GM20000 (cell line): ENCODE measurements around the gene VASP.

Experiments
- DNase-seq: peaks from one replicate; pipeline ENCODE4 v3.0.0; 2012; ENCODE audit warnings: low spot score
- TF ChIP-seq, protein P1 (sequence below): IDR thresholded peaks from 2 replicates; pipeline ENCODE4 v1.5.1; 2012; ENCODE audit warnings: mild to moderate bottlenecking, control low read depth; ENCODE audit errors: extremely low read depth, missing control alignments

VASP gene

DNA sequence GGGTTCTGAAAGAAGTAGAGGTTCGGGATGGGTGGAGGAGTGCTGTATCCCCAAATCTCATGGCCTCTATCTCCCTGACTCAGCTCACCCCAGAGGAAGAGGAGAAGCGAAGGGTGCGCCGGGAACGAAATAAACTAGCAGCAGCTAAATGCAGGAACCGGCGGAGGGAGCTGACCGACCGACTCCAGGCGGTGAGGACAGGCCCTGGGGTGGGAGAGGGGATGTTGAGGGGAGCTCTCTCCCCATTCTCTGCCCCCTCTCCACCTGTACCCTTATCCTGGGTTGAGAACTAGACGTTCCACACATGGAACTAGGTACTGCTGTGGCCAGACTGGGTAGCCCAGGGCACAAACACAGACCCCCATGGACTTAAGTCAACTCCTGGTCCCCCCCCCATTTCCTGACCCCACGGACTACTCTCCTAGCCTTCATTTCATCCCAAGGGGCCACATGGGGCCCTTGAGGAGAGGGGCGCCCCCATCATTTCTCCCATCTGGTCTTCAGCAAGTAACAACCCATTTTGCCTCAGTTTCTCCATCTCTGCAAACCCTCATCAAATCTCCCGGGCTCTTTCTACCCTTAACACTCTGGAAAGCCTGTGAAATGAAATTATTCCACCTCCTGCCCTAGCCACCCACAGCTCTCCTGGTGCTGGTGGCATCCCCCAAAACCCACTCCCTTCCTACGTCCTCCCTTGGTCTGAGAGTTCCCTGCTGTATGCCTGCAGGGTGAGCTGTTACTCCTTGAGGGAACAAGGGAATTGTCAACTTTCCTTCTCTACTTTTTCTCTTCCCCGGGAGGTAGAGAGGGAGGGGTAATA is 36.0 kb upstream of the VASP start:
- DNase-seq = no peak
- TF ChIP-seq, protein P1, sequence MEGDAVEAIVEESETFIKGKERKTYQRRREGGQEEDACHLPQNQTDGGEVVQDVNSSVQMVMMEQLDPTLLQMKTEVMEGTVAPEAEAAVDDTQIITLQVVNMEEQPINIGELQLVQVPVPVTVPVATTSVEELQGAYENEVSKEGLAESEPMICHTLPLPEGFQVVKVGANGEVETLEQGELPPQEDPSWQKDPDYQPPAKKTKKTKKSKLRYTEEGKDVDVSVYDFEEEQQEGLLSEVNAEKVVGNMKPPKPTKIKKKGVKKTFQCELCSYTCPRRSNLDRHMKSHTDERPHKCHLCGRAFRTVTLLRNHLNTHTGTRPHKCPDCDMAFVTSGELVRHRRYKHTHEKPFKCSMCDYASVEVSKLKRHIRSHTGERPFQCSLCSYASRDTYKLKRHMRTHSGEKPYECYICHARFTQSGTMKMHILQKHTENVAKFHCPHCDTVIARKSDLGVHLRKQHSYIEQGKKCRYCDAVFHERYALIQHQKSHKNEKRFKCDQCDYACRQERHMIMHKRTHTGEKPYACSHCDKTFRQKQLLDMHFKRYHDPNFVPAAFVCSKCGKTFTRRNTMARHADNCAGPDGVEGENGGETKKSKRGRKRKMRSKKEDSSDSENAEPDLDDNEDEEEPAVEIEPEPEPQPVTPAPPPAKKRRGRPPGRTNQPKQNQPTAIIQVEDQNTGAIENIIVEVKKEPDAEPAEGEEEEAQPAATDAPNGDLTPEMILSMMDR = no peak

DNA sequence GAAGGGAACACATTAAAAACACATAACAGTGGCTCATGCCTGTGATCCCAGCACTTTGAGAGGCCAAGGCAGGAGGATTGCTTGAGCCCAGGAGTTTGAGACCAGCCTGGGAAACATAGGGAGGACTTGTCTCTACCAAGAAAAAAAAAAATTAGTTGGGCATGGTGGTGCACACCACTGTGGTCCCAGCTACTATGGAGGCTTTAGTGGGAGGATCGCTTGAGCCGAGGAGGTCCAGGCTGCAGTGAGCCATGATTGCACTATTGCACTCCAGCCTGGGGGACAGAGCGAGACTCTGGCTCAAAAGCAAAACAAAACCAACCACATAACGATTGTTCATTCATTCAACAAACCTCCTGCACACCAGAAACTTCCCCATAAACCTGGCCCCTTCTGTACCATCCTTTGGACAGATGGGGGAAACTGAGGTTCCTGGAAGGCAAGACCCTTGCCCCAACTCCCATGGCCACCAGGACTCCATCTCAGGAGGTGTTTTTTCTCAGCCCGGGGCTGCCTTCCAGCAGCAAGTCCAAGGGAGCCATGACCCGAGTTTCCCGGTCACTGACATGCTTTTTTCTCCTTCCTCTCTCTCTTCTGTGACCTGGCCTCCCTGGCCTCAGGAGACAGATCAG is 35.2 kb upstream of the VASP start:
- TF ChIP-seq, protein P1 = no peak
- DNase-seq = no peak

DNA sequence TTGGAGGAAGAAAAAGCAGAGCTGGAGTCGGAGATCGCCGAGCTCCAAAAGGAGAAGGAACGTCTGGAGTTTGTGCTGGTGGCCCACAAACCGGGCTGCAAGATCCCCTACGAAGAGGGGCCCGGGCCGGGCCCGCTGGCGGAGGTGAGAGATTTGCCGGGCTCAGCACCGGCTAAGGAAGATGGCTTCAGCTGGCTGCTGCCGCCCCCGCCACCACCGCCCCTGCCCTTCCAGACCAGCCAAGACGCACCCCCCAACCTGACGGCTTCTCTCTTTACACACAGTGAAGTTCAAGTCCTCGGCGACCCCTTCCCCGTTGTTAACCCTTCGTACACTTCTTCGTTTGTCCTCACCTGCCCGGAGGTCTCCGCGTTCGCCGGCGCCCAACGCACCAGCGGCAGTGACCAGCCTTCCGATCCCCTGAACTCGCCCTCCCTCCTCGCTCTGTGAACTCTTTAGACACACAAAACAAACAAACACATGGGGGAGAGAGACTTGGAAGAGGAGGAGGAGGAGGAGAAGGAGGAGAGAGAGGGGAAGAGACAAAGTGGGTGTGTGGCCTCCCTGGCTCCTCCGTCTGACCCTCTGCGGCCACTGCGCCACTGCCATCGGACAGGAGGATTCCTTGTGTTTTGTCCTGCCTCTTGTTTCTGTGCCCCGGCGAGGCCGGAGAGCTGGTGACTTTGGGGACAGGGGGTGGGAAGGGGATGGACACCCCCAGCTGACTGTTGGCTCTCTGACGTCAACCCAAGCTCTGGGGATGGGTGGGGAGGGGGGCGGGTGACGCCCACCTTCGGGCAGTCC is 34.5 kb upstream of the VASP start:
- TF ChIP-seq, protein P1 = no peak
- DNase-seq = no peak

DNA sequence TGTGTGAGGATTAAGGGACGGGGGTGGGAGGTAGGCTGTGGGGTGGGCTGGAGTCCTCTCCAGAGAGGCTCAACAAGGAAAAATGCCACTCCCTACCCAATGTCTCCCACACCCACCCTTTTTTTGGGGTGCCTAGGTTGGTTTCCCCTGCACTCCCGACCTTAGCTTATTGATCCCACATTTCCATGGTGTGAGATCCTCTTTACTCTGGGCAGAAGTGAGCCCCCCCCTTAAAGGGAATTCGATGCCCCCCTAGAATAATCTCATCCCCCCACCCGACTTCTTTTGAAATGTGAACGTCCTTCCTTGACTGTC is 34.0 kb upstream of the VASP start:
- no peak for DNase-seq
- TF ChIP-seq, protein P1 = no peak

DNA sequence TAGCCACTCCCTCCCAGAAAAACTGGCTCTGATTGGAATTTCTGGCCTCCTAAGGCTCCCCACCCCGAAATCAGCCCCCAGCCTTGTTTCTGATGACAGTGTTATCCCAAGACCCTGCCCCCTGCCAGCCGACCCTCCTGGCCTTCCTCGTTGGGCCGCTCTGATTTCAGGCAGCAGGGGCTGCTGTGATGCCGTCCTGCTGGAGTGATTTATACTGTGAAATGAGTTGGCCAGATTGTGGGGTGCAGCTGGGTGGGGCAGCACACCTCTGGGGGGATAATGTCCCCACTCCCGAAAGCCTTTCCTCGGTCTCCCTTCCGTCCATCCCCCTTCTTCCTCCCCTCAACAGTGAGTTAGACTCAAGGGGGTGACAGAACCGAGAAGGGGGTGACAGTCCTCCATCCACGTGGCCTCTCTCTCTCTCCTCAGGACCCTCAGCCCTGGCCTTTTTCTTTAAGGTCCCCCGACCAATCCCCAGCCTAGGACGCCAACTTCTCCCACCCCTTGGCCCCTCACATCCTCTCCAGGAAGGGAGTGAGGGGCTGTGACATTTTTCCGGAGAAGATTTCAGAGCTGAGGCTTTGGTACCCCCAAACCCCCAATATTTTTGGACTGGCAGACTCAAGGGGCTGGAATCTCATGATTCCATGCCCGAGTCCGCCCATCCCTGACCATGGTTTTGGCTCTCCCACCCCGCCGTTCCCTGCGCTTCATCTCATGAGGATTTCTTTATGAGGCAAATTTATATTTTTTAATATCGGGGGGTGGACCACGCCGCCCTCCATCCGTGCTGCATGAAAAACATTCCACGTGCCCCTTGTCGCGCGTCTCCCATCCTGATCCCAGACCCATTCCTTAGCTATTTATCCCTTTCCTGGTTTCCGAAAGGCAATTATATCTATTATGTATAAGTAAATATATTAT is 33.3 kb upstream of the VASP start:
- no peak for DNase-seq
- TF ChIP-seq, protein P1 = no peak

DNA sequence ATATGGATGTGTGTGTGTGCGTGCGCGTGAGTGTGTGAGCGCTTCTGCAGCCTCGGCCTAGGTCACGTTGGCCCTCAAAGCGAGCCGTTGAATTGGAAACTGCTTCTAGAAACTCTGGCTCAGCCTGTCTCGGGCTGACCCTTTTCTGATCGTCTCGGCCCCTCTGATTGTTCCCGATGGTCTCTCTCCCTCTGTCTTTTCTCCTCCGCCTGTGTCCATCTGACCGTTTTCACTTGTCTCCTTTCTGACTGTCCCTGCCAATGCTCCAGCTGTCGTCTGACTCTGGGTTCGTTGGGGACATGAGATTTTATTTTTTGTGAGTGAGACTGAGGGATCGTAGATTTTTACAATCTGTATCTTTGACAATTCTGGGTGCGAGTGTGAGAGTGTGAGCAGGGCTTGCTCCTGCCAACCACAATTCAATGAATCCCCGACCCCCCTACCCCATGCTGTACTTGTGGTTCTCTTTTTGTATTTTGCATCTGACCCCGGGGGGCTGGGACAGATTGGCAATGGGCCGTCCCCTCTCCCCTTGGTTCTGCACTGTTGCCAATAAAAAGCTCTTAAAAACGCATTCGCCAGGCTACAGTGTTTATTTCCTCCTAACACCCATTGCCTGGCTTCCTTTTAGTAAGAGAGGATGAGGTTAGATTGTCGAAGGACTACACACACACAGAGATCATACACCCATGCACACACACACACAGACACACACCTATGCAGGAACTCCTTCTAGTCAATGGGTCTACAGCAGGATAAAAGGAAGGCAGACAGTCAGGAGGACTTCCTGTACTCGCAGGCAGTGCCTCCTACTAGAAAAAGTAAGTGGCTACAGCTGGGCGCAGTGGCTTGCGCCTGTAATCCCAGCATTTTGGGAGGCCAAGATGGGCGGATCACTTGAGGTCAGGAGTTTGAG is 32.4 kb upstream of the VASP start:
- TF ChIP-seq, protein P1 = no peak
- no peak for DNase-seq
